T-helper 2 cell treated with Interferon-gamma antibody and Interleukin-4, amounts not matched to agents 5 μg/mL and 100 μg/mL, for 36 hours (primary cell): Measurements from ENCODE around the gene APMAP.
"Not testable (repeated sequence)": the region's sequence is repeated elsewhere in the genome, so short reads cannot be mapped to it uniquely, and the experiment has no call there.

ENCODE experiments used
- DNase-seq: peaks from one replicate; pipeline ENCODE4 v3.0.0; 2021; ENCODE audit warnings: low spot score
- H3K27ac Mint-ChIP-seq: one replicate; pipeline ENCODE4 v1.8.0; 2021; ENCODE audit warnings: mild to moderate bottlenecking, mixed read lengths
- H3K27me3 Mint-ChIP-seq: one replicate; pipeline ENCODE4 v1.8.0; 2021; ENCODE audit warnings: low read depth, mixed read lengths
- H3K36me3 Mint-ChIP-seq: one replicate; pipeline ENCODE4 v1.8.0; 2021; ENCODE audit warnings: low read depth, mixed read lengths
- H3K4me1 Mint-ChIP-seq: one replicate; pipeline ENCODE4 v1.8.0; 2021; ENCODE audit warnings: low read depth, mixed read lengths
- H3K4me3 Mint-ChIP-seq: one replicate; pipeline ENCODE4 v1.8.0; 2022; ENCODE audit warnings: mild to moderate bottlenecking, moderate library complexity, mixed read lengths
- H3K9me3 Mint-ChIP-seq: one replicate; pipeline ENCODE4 v1.8.0; 2021; ENCODE audit warnings: mixed read lengths

Gene APMAP

GRCh38 chr20:25006431-25007167 lies 14.0 kb upstream of the APMAP start:
- Mint-ChIP-seq H3K36me3 (peaks cover 4% of the 10 kb centered on the region), H3K27ac (no peak overlapping the region), H3K27me3 (no peaks in the 10 kb centered on the region), H3K9me3 (no peaks in the 10 kb centered on the region), H3K4me1 (no peaks in the 10 kb centered on the region), H3K4me3 (no peak overlapping the region)
- no peak for DNase-seq

GRCh38 chr20:25005661-25006060 lies 13.1 kb upstream of the APMAP start:
- Mint-ChIP-seq H3K4me1 (no peaks in the 10 kb centered on the region), H3K9me3 (no peaks in the 10 kb centered on the region), H3K27me3 (no peaks in the 10 kb centered on the region), H3K36me3 (peaks cover 4% of the 10 kb centered on the region), H3K27ac (no peak overlapping the region), H3K4me3 (no peak overlapping the region)
- DNase-seq, result no peak

- H3K27me3 Mint-ChIP-seq, result no peaks in the 10 kb centered on the region
- H3K27ac Mint-ChIP-seq, result no peak overlapping the region
- H3K4me1 Mint-ChIP-seq, result no peaks in the 10 kb centered on the region
- no peak for DNase-seq
- H3K36me3 Mint-ChIP-seq, result peaks cover 4% of the 10 kb centered on the region
- no peak overlapping the region for H3K4me3 Mint-ChIP-seq
- H3K9me3 Mint-ChIP-seq, result no peaks in the 10 kb centered on the region
Measured at GRCh38 chr20:25005220-25005619, 12.7 kb upstream of the APMAP start.

GRCh38 chr20:25003002-25003401 lies 10.5 kb upstream of the APMAP start:
- peaks cover 4% of the 10 kb centered on the region for H3K36me3 Mint-ChIP-seq
- no peak for DNase-seq
- no peaks in the 10 kb centered on the region for H3K9me3 Mint-ChIP-seq
- no peak overlapping the region for H3K4me3 Mint-ChIP-seq
- no peaks in the 10 kb centered on the region for H3K4me1 Mint-ChIP-seq
- H3K27me3 Mint-ChIP-seq, result peaks cover 10% of the 10 kb centered on the region
- no peak overlapping the region for H3K27ac Mint-ChIP-seq

GRCh38 chr20:25001323-25001722 lies 8.8 kb upstream of the APMAP start:
- not testable (repeated sequence) for H3K27ac Mint-ChIP-seq, H3K36me3 Mint-ChIP-seq, H3K9me3 Mint-ChIP-seq, H3K4me1 Mint-ChIP-seq, DNase-seq, H3K4me3 Mint-ChIP-seq
- peaks cover 20% of the 10 kb centered on the region for H3K27me3 Mint-ChIP-seq

- Mint-ChIP-seq H3K27me3 (peaks cover 20% of the 10 kb centered on the region), H3K27ac (no peak overlapping the region), H3K4me3 (no peak overlapping the region), H3K4me1 (no peaks in the 10 kb centered on the region), H3K36me3 (peaks cover 2% of the 10 kb centered on the region), H3K9me3 (no peaks in the 10 kb centered on the region)
- no peak for DNase-seq
Measured at GRCh38 chr20:25000268-25000801, 7.8 kb upstream of the APMAP start.

GRCh38 chr20:24999568-24999967 lies 7.0 kb upstream of the APMAP start:
- Mint-ChIP-seq H3K36me3 (peaks cover 2% of the 10 kb centered on the region), H3K9me3 (no peaks in the 10 kb centered on the region), H3K4me1 (peaks cover 2% of the 10 kb centered on the region), H3K27me3 (peaks cover 20% of the 10 kb centered on the region), H3K4me3 (no peak overlapping the region), H3K27ac (no peak overlapping the region)
- no peak for DNase-seq

GRCh38 chr20:24998631-24999445 lies 6.3 kb upstream of the APMAP start:
- peaks cover 3% of the 10 kb centered on the region for H3K4me1 Mint-ChIP-seq
- H3K9me3 Mint-ChIP-seq, result no peaks in the 10 kb centered on the region
- no peak overlapping the region for H3K4me3 Mint-ChIP-seq
- DNase-seq, result no peak
- H3K27me3 Mint-ChIP-seq, result peaks cover 20% of the 10 kb centered on the region
- H3K27ac Mint-ChIP-seq, result no peak overlapping the region
- H3K36me3 Mint-ChIP-seq, result no peaks in the 10 kb centered on the region

GRCh38 chr20:24998121-24998520 lies 5.6 kb upstream of the APMAP start:
- Mint-ChIP-seq H3K36me3 (no peaks in the 10 kb centered on the region), H3K27ac (no peak overlapping the region), H3K27me3 (peaks cover 20% of the 10 kb centered on the region), H3K4me1 (peaks cover 6% of the 10 kb centered on the region), H3K4me3 (no peak overlapping the region), H3K9me3 (no peaks in the 10 kb centered on the region)
- no peak for DNase-seq

- H3K4me1 Mint-ChIP-seq, result peaks cover 9% of the 10 kb centered on the region
- H3K4me3 Mint-ChIP-seq, result no peak overlapping the region
- no peak for DNase-seq
- no peaks in the 10 kb centered on the region for H3K36me3 Mint-ChIP-seq
- H3K9me3 Mint-ChIP-seq, result no peaks in the 10 kb centered on the region
- H3K27me3 Mint-ChIP-seq, result peaks cover 20% of the 10 kb centered on the region
- no peak overlapping the region for H3K27ac Mint-ChIP-seq
Measured at GRCh38 chr20:24996449-24997377, 4.2 kb upstream of the APMAP start.

GRCh38 chr20:24995741-24996448 lies 3.3 kb upstream of the APMAP start:
- H3K9me3 Mint-ChIP-seq, result no peaks in the 10 kb centered on the region
- H3K4me1 Mint-ChIP-seq, result peaks cover 17% of the 10 kb centered on the region
- DNase-seq, result no peak
- H3K27ac Mint-ChIP-seq, result no peak overlapping the region
- H3K36me3 Mint-ChIP-seq, result peaks cover 2% of the 10 kb centered on the region
- H3K4me3 Mint-ChIP-seq, result no peak overlapping the region
- peaks cover 20% of the 10 kb centered on the region for H3K27me3 Mint-ChIP-seq

GRCh38 chr20:24994470-24995368 lies 2.2 kb upstream of the APMAP start:
- H3K27ac Mint-ChIP-seq, result no peak overlapping the region
- H3K9me3 Mint-ChIP-seq, result no peaks in the 10 kb centered on the region
- peaks cover 8% of the 10 kb centered on the region for H3K36me3 Mint-ChIP-seq
- DNase-seq, result peak; percentile 62
- peaks cover 26% of the 10 kb centered on the region for H3K4me1 Mint-ChIP-seq
- H3K27me3 Mint-ChIP-seq, result peaks cover 20% of the 10 kb centered on the region
- no peak overlapping the region for H3K4me3 Mint-ChIP-seq
